MCF 10A (cell line): ENCODE data around the gene CACNG3. TPM values are rescaled to one million over a fixed set of nuclear protein-coding genes. Genes with fewer than 3 reads are reported as not detected.
"Not testable (repeated sequence)": the region's sequence is repeated elsewhere in the genome, so short reads cannot be mapped to it uniquely, and the experiment has no call there.

Experiments
- BruUV-seq: library from RNA; stranded (reverse); fragments of 400-500 nt; replicated peaks from 2 replicates; lab custom pipeline; 2021; lab: Mats Ljungman, UMichigan
- CTCF ChIA-PET: fragments of 300-600 bp; sonication (Branson Sonifier 250); formaldehyde crosslinking; extraction: SDS; loops from one replicate; lab custom pipeline; 2021; ENCODE audit warnings: antibody characterized with exemption, inconsistent platforms; lab: Yijun Ruan, JAX
- POLR2A ChIA-PET: fragments of 300-600, 350-650 bp; sonication (Branson Sonifier 250); formaldehyde crosslinking; extraction: SDS; loops from one replicate; lab custom pipeline; 2020; ENCODE audit warnings: antibody characterized with exemption, inconsistent platforms; lab: Yijun Ruan, JAX
- DNase-seq: peaks from one replicate; pipeline ENCODE4 v3.0.0-alpha.2; 2018; ENCODE audit not compliant: unreplicated experiment
- H3K27ac Mint-ChIP-seq: one replicate; pipeline ENCODE4 v1.8.0; 2022; ENCODE audit warnings: mild to moderate bottlenecking, low read depth, mixed read lengths; ENCODE audit not compliant: unreplicated experiment
- H3K27me3 Mint-ChIP-seq: one replicate; pipeline ENCODE4 v1.8.0; 2022; ENCODE audit warnings: mixed read lengths; ENCODE audit not compliant: insufficient read depth, unreplicated experiment
- H3K36me3 Mint-ChIP-seq: one replicate; pipeline ENCODE4 v1.8.0; 2022; ENCODE audit warnings: mild to moderate bottlenecking, moderate library complexity, mixed read lengths; ENCODE audit not compliant: insufficient read depth, unreplicated experiment
- H3K4me1 Mint-ChIP-seq: one replicate; pipeline ENCODE4 v1.8.0; 2022; ENCODE audit warnings: mixed read lengths; ENCODE audit not compliant: insufficient read depth, unreplicated experiment
- H3K4me3 Mint-ChIP-seq: one replicate; pipeline ENCODE4 v1.8.0; 2022; ENCODE audit warnings: mild to moderate bottlenecking, moderate library complexity, mixed read lengths; ENCODE audit not compliant: unreplicated experiment
- H3K9me3 Mint-ChIP-seq: one replicate; pipeline ENCODE4 v1.8.0; 2022; ENCODE audit warnings: mixed read lengths; ENCODE audit not compliant: unreplicated experiment
- intact Hi-C: fragments of 100-400 bp; cut with micrococcal nuclease; formaldehyde crosslinking; loops from 2 replicates; pipeline ENCODE4 v1.14.1; 2022
- total RNA-seq: library from RNA; stranded (reverse); gene quantifications from 2 replicates; pipeline ENCODE4 v1.2.3, GENCODE V29; 2022
- TF ChIP-seq, protein P1 (sequence below): fragments of 200-600 bp; IDR thresholded peaks from one replicate; pipeline ENCODE4 v1.8.0; 2022; ENCODE audit warnings: antibody characterized with exemption, mild to moderate bottlenecking; ENCODE audit not compliant: unreplicated experiment

CACNG3 gene
- total RNA-seq, 1 experiment from 2014 or later, result not detected

GRCh38 chr16:24298548-24299167, 42.5 kb downstream of the CACNG3 start:
- CTCF ChIA-PET, result no interaction called here
- no TSS peak for BruUV-seq
- peak; percentile 22 for DNase-seq
- no peak overlapping the region for H3K4me3 Mint-ChIP-seq
- peak overlapping the region; percentile 71 for H3K27ac Mint-ChIP-seq
- intact Hi-C loops, result no loop called here
- TF ChIP-seq, protein P1, sequence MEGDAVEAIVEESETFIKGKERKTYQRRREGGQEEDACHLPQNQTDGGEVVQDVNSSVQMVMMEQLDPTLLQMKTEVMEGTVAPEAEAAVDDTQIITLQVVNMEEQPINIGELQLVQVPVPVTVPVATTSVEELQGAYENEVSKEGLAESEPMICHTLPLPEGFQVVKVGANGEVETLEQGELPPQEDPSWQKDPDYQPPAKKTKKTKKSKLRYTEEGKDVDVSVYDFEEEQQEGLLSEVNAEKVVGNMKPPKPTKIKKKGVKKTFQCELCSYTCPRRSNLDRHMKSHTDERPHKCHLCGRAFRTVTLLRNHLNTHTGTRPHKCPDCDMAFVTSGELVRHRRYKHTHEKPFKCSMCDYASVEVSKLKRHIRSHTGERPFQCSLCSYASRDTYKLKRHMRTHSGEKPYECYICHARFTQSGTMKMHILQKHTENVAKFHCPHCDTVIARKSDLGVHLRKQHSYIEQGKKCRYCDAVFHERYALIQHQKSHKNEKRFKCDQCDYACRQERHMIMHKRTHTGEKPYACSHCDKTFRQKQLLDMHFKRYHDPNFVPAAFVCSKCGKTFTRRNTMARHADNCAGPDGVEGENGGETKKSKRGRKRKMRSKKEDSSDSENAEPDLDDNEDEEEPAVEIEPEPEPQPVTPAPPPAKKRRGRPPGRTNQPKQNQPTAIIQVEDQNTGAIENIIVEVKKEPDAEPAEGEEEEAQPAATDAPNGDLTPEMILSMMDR, result no peak
- H3K9me3 Mint-ChIP-seq, result no peaks in the 10 kb centered on the region
- peaks cover 8% of the 10 kb centered on the region for H3K27me3 Mint-ChIP-seq
- peaks cover 10% of the 10 kb centered on the region for H3K4me1 Mint-ChIP-seq
- POLR2A ChIA-PET, result no interaction called here
- H3K36me3 Mint-ChIP-seq, result peaks cover 4% of the 10 kb centered on the region

GRCh38 chr16:24300750-24301149, 44.6 kb downstream of the CACNG3 start:
- H3K27ac Mint-ChIP-seq, intact Hi-C loops, DNase-seq, BruUV-seq, POLR2A ChIA-PET, H3K27me3 Mint-ChIP-seq, H3K36me3 Mint-ChIP-seq, H3K4me3 Mint-ChIP-seq, H3K4me1 Mint-ChIP-seq, H3K9me3 Mint-ChIP-seq: not testable (repeated sequence)
- CTCF ChIA-PET, result interaction anchor here (0.7 to 1.5 kb wide), 2 partner anchors 21 to 204 kb away, joined by 3 to 5 read pairs; no protein-coding TSS in a partner anchor

DNA sequence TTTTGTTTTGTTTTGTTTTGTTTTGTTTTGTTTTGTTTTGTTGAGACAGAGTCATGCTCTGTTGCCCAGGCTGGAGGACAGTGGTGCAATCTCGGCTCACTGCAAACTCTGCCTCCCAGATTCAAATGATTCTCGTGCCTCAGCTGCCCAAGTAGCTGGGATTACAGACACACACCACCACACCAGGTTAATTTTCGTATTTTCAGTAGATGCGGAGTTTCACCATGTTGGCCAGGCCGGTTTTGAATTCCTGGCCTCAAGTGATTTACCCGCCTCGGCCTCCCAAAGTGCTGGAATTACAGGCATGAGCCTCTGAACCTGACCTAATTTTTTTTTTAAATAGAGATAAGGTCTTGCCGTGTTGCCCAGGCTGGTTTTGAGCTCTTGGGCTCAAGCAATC, 46.5 kb downstream of the CACNG3 start:
- intact Hi-C loops, result no loop called here
- Mint-ChIP-seq H3K4me3 (no peak overlapping the region), H3K9me3 (no peaks in the 10 kb centered on the region), H3K36me3 (no peaks in the 10 kb centered on the region), H3K27me3 (no peaks in the 10 kb centered on the region), H3K27ac (no peak overlapping the region), H3K4me1 (peaks cover 10% of the 10 kb centered on the region)
- BruUV-seq, result no TSS peak
- DNase-seq, result no peak
- POLR2A ChIA-PET, result no interaction called here
- CTCF ChIA-PET, result interaction anchor here (1.0 to 1.1 kb wide), 2 partner anchors 48 to 50 kb away, joined by 4 read pairs; no protein-coding TSS in a partner anchor
- TF ChIP-seq, protein P1, result no peak

- POLR2A ChIA-PET, result interaction anchor here (0.9 to 1.0 kb wide), 2 partner anchors 10 to 31 kb away, joined by 3 to 4 read pairs; no protein-coding TSS in a partner anchor
- TF ChIP-seq, protein P1, result no peak
- H3K4me1 Mint-ChIP-seq, result peaks cover 20% of the 10 kb centered on the region
Measured at GRCh38 chr16:24308200-24308599, 52.1 kb downstream of the CACNG3 start.

More at GRCh38 chr16:24308200-24308599, 52.1 kb downstream of the CACNG3 start:
- intact Hi-C loops, result no loop called here
- peaks cover 9% of the 10 kb centered on the region for H3K36me3 Mint-ChIP-seq
- CTCF ChIA-PET, result interaction anchor here (1.1 to 1.8 kb wide), 2 partner anchors 196 to 262 kb away, joined by 3 to 8 read pairs; no protein-coding TSS in a partner anchor
- H3K27me3 Mint-ChIP-seq, result peaks cover 11% of the 10 kb centered on the region
- BruUV-seq, result no TSS peak
- H3K4me3 Mint-ChIP-seq, result no peak overlapping the region
- peak; percentile 74 for DNase-seq
- no peaks in the 10 kb centered on the region for H3K9me3 Mint-ChIP-seq
- H3K27ac Mint-ChIP-seq, result no peak overlapping the region
